GM23338 (cell line): ENCODE data around the gene COPA. TPM values are rescaled to one million over a fixed set of nuclear protein-coding genes. Genes with fewer than 3 reads are reported as not detected.

Experiments used
- ATAC-seq: fragments of 200-7000 bp; cut with Tn5 transposase; 3 replicates; pipeline ENCODE4 v1.9.1; 2020
- DNase-seq: peaks from one replicate; pipeline ENCODE4 v3.0.0-alpha.2; 2015; ENCODE audit warnings: low spot score
- H2AFZ ChIP-seq: fragments of 200-600 bp; sonication (generic); 2 replicates; pipeline ENCODE4 v1.8.0; 2016; ENCODE audit warnings: antibody characterized with exemption, mild to moderate bottlenecking, moderate library complexity
- H3F3A ChIP-seq: fragments of 200-600 bp; sonication (generic); replicated peaks from 2 replicates; pipeline ENCODE4 v1.8.0; 2017; ENCODE audit warnings: antibody characterized with exemption, mixed run types, low read depth
- H3K27ac ChIP-seq: fragments of 200-600 bp; sonication (generic); 2 replicates; pipeline ENCODE4 v1.6.1; 2016; ENCODE audit warnings: low read depth
- H3K27me3 ChIP-seq: fragments of 200-600 bp; sonication (generic); 2 replicates; pipeline ENCODE4 v1.8.0; 2016; ENCODE audit warnings: mild to moderate bottlenecking, mixed run types, moderate library complexity; ENCODE audit not compliant: insufficient read depth
- H3K36me3 ChIP-seq: fragments of 200-600 bp; sonication (generic); 2 replicates; pipeline ENCODE4 v1.8.0; 2016; ENCODE audit warnings: mild to moderate bottlenecking; ENCODE audit not compliant: insufficient read depth
- H3K4me1 ChIP-seq: fragments of 200-600 bp; sonication (generic); 2 replicates; pipeline ENCODE4 v1.8.0; 2016; ENCODE audit warnings: mild to moderate bottlenecking, moderate library complexity; ENCODE audit not compliant: insufficient read depth
- H3K4me2 ChIP-seq: fragments of 200-600 bp; sonication (generic); 2 replicates; pipeline ENCODE4 v1.7.1; 2017; ENCODE audit warnings: mixed run types
- H3K4me3 ChIP-seq: fragments of 200-600 bp; sonication (generic); 2 replicates; pipeline ENCODE4 v1.6.1; 2016; ENCODE audit warnings: mixed run types
- H3K79me2 ChIP-seq: fragments of 200-600 bp; sonication (generic); replicated peaks from 2 replicates; pipeline ENCODE4 v1.8.0; 2017; ENCODE audit warnings: mild to moderate bottlenecking; ENCODE audit not compliant: insufficient read depth
- H3K9me2 ChIP-seq: fragments of 200-600 bp; sonication (generic); 2 replicates; pipeline ENCODE4 v1.8.0; 2017; ENCODE audit not compliant: insufficient read depth
- H4K20me1 ChIP-seq: fragments of 200-600 bp; sonication (generic); replicated peaks from 2 replicates; pipeline ENCODE4 v1.8.0; 2017; ENCODE audit warnings: mild to moderate bottlenecking; ENCODE audit not compliant: insufficient read depth
- H3K27ac Mint-ChIP-seq: 2 replicates; pipeline ENCODE4 v1.8.0; 2020; ENCODE audit warnings: inconsistent platforms, mild to moderate bottlenecking, moderate library complexity, mixed read lengths
- H3K27me3 Mint-ChIP-seq: 3 replicates; pipeline ENCODE4 v1.8.0; 2022; ENCODE audit warnings: low read depth, mild to moderate bottlenecking, moderate library complexity, mixed read lengths, inconsistent platforms; ENCODE audit not compliant: insufficient read depth, poor library complexity
- H3K36me3 Mint-ChIP-seq: 3 replicates; pipeline ENCODE4 v1.8.0; 2021; ENCODE audit warnings: low read depth, mild to moderate bottlenecking, inconsistent platforms, moderate library complexity, mixed read lengths
- H3K4me1 Mint-ChIP-seq: 3 replicates; pipeline ENCODE4 v1.8.0; 2020; ENCODE audit warnings: mild to moderate bottlenecking, inconsistent platforms, mixed read lengths
- H3K4me3 Mint-ChIP-seq: 3 replicates; pipeline ENCODE4 v1.8.0; 2021; ENCODE audit warnings: moderate library complexity, mild to moderate bottlenecking, inconsistent platforms, mixed read lengths
- H3K9me3 Mint-ChIP-seq: 3 replicates; pipeline ENCODE4 v1.8.0; 2020; ENCODE audit warnings: moderate library complexity, mild to moderate bottlenecking, inconsistent platforms, mixed read lengths
- CREB1 ChIP-seq: fragments of 250-450 bp; sonication (Bioruptor Pico); IDR thresholded peaks from 2 replicates; pipeline ENCODE4 v1.5.0; 2020; ENCODE audit warnings: low read depth, mild to moderate bottlenecking, moderate library complexity
- EZH2 ChIP-seq: fragments of 200-600 bp; sonication (generic); IDR thresholded peaks from one replicate; pipeline ENCODE4 v1.8.0; 2017; ENCODE audit warnings: antibody characterized with exemption, mild to moderate bottlenecking, low read depth; ENCODE audit not compliant: unreplicated experiment
- EZH2phosphoT487 ChIP-seq: fragments of 200-600 bp; sonication (generic); IDR thresholded peaks from one replicate; pipeline ENCODE4 v1.8.1; 2018; ENCODE audit warnings: antibody characterized with exemption; ENCODE audit not compliant: unreplicated experiment
- JUNB ChIP-seq: IDR thresholded peaks from one replicate; pipeline ENCODE4 v1.6.1; 2016; ENCODE audit warnings: antibody characterized with exemption; ENCODE audit not compliant: unreplicated experiment
- NANOG ChIP-seq: IDR thresholded peaks from 2 replicates; pipeline ENCODE4 v1.6.1; 2016; ENCODE audit warnings: antibody characterized with exemption, borderline replicate concordance
- POLR2AphosphoS5 ChIP-seq: IDR thresholded peaks from 2 replicates; pipeline ENCODE4 v1.6.1; 2016; ENCODE audit warnings: antibody characterized with exemption, low read depth
- STAT1 ChIP-seq: IDR thresholded peaks from one replicate; pipeline ENCODE4 v1.6.1; 2016; ENCODE audit warnings: antibody characterized with exemption; ENCODE audit not compliant: unreplicated experiment
- ZNF114 ChIP-seq: fragments of 250-450 bp; sonication (Bioruptor Pico); IDR thresholded peaks from 2 replicates; pipeline ENCODE4 v1.5.0; 2020; ENCODE audit warnings: mild to moderate bottlenecking, moderate library complexity
- ZNF331 ChIP-seq: fragments of 250-450 bp; sonication (Bioruptor Pico); IDR thresholded peaks from 2 replicates; pipeline ENCODE4 v1.5.0; 2020; ENCODE audit warnings: low read depth, mild to moderate bottlenecking, moderate library complexity
- polyA plus RNA-seq: library from polyadenylated mRNA; unstranded; fragments of >200 nt; fragmentation: Nextera tagmentation; extraction: Ambion mirVana; gene quantifications from 2 replicates; pipeline ENCODE4 v1.2.1, GENCODE V29; 2016
- total RNA-seq: library from RNA; depleted of rRNA; stranded (reverse); fragments of >200 nt; shearing (Covaris generic); gene quantifications from 2 replicates; pipeline ENCODE4 v1.2.3, GENCODE V29; 2014
- TF ChIP-seq, protein P1 (sequence below): fragments of 250-450 bp; sonication (Bioruptor Pico); IDR thresholded peaks from 2 replicates; pipeline ENCODE4 v1.5.0; 2020; ENCODE audit warnings: mild to moderate bottlenecking, moderate library complexity
- TF ChIP-seq, protein P2 (sequence below), 2 experiments: fragments of 200-600 bp in 1 of 2; sonication (generic) in 1 of 2; conservative IDR thresholded peaks; 2 replicates each; pipeline versions ENCODE4 v1.5.1 to v1.6.1; 2016 to 2017; ENCODE audit warnings: antibody characterized with exemption in 2 of 2, low read depth in 2 of 2, mild to moderate bottlenecking in 2 of 2, moderate library complexity in 1 of 2
- TF ChIP-seq, protein P3 (sequence below): IDR thresholded peaks from one replicate; pipeline ENCODE4 v1.6.1; 2018; ENCODE audit warnings: antibody characterized with exemption; ENCODE audit not compliant: unreplicated experiment
- TF ChIP-seq, protein P4 (sequence below): IDR thresholded peaks from 2 replicates; pipeline ENCODE4 v1.6.1; 2016; ENCODE audit warnings: antibody characterized with exemption

COPA gene
- total and polyA plus RNA-seq, 2 experiments from 2014 or later, result 58.2 to 87.1 TPM

DNA sequence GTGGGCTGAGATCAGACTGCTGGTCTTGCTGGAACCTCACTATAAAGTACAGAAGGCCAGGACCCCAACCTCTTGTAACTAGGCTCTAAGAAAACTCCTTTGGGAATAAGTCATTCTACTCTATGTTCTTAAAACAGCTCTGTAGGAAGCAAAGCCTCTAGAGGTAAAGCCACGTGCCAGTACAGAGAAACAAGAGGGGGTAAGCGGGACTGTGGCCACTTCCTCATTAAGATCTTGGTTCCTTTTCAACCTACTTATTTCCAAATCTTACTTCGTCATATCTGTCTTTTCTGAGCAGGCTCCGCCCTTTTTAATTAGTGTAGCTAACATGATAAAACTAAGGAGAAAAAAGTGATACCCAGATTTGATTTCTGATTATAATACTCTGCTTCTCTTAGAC is 3.9 kb upstream of the COPA start:
- Histone ChIP-seq H3K9me2 (no peaks in the 10 kb centered on the region), H3F3A (peaks cover 3% of the 10 kb centered on the region; the same call in 1 of the 2 replicates), H4K20me1 (peaks cover 7% of the 10 kb centered on the region), H3K36me3 (peaks cover 9% of the 10 kb centered on the region), H3K4me1 (peaks cover 11% of the 10 kb centered on the region), H3K27me3 (no peaks in the 10 kb centered on the region), H3K4me2 (no peak overlapping the region), H3K27ac (no peak overlapping the region), H2AFZ (no peak overlapping the region), H3K79me2 (peaks cover 38% of the 10 kb centered on the region), H3K4me3 (no peak overlapping the region)
- H3K4me3 Mint-ChIP-seq, result no peak overlapping the region
- H3K4me1 Mint-ChIP-seq, result peaks cover 6% of the 10 kb centered on the region
- no peak for TF ChIP-seq STAT1
- TF ChIP-seq EZH2phosphoT487, result no peak
- TF ChIP-seq, protein P1, sequence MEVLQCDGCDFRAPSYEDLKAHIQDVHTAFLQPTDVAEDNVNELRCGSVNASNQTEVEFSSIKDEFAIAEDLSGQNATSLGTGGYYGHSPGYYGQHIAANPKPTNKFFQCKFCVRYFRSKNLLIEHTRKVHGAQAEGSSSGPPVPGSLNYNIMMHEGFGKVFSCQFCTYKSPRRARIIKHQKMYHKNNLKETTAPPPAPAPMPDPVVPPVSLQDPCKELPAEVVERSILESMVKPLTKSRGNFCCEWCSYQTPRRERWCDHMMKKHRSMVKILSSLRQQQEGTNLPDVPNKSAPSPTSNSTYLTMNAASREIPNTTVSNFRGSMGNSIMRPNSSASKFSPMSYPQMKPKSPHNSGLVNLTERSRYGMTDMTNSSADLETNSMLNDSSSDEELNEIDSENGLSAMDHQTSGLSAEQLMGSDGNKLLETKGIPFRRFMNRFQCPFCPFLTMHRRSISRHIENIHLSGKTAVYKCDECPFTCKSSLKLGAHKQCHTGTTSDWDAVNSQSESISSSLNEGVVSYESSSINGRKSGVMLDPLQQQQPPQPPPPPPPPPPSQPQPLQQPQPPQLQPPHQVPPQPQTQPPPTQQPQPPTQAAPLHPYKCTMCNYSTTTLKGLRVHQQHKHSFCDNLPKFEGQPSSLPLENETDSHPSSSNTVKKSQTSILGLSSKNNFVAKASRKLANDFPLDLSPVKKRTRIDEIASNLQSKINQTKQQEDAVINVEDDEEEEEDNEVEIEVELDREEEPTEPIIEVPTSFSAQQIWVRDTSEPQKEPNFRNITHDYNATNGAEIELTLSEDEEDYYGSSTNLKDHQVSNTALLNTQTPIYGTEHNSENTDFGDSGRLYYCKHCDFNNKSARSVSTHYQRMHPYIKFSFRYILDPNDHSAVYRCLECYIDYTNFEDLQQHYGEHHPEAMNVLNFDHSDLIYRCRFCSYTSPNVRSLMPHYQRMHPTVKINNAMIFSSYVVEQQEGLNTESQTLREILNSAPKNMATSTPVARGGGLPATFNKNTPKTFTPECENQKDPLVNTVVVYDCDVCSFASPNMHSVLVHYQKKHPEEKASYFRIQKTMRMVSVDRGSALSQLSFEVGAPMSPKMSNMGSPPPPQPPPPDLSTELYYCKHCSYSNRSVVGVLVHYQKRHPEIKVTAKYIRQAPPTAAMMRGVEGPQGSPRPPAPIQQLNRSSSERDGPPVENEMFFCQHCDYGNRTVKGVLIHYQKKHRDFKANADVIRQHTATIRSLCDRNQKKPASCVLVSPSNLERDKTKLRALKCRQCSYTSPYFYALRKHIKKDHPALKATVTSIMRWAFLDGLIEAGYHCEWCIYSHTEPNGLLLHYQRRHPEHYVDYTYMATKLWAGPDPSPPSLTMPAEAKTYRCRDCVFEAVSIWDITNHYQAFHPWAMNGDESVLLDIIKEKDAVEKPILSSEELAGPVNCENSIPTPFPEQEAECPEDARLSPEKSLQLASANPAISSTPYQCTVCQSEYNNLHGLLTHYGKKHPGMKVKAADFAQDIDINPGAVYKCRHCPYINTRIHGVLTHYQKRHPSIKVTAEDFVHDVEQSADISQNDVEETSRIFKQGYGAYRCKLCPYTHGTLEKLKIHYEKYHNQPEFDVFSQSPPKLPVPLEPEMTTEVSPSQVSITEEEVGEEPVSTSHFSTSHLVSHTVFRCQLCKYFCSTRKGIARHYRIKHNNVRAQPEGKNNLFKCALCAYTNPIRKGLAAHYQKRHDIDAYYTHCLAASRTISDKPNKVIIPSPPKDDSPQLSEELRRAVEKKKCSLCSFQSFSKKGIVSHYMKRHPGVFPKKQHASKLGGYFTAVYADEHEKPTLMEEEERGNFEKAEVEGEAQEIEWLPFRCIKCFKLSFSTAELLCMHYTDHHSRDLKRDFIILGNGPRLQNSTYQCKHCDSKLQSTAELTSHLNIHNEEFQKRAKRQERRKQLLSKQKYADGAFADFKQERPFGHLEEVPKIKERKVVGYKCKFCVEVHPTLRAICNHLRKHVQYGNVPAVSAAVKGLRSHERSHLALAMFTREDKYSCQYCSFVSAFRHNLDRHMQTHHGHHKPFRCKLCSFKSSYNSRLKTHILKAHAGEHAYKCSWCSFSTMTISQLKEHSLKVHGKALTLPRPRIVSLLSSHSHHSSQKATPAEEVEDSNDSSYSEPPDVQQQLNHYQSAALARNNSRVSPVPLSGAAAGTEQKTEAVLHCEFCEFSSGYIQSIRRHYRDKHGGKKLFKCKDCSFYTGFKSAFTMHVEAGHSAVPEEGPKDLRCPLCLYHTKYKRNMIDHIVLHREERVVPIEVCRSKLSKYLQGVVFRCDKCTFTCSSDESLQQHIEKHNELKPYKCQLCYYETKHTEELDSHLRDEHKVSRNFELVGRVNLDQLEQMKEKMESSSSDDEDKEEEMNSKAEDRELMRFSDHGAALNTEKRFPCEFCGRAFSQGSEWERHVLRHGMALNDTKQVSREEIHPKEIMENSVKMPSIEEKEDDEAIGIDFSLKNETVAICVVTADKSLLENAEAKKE (CRISPR knock-in tag), result no peak
- TF ChIP-seq NANOG, result no peak
- TF ChIP-seq, protein P2, sequence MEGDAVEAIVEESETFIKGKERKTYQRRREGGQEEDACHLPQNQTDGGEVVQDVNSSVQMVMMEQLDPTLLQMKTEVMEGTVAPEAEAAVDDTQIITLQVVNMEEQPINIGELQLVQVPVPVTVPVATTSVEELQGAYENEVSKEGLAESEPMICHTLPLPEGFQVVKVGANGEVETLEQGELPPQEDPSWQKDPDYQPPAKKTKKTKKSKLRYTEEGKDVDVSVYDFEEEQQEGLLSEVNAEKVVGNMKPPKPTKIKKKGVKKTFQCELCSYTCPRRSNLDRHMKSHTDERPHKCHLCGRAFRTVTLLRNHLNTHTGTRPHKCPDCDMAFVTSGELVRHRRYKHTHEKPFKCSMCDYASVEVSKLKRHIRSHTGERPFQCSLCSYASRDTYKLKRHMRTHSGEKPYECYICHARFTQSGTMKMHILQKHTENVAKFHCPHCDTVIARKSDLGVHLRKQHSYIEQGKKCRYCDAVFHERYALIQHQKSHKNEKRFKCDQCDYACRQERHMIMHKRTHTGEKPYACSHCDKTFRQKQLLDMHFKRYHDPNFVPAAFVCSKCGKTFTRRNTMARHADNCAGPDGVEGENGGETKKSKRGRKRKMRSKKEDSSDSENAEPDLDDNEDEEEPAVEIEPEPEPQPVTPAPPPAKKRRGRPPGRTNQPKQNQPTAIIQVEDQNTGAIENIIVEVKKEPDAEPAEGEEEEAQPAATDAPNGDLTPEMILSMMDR (conservative IDR thresholded peaks at IDR 0.05; ENCODE audit: low read depth in 2 of 2), result no peak
- no peak for TF ChIP-seq JUNB
- no peak for TF ChIP-seq CREB1
- TF ChIP-seq ZNF114 (CRISPR knock-in tag), result no peak
- no peak for TF ChIP-seq ZNF331
- TF ChIP-seq, protein P3, sequence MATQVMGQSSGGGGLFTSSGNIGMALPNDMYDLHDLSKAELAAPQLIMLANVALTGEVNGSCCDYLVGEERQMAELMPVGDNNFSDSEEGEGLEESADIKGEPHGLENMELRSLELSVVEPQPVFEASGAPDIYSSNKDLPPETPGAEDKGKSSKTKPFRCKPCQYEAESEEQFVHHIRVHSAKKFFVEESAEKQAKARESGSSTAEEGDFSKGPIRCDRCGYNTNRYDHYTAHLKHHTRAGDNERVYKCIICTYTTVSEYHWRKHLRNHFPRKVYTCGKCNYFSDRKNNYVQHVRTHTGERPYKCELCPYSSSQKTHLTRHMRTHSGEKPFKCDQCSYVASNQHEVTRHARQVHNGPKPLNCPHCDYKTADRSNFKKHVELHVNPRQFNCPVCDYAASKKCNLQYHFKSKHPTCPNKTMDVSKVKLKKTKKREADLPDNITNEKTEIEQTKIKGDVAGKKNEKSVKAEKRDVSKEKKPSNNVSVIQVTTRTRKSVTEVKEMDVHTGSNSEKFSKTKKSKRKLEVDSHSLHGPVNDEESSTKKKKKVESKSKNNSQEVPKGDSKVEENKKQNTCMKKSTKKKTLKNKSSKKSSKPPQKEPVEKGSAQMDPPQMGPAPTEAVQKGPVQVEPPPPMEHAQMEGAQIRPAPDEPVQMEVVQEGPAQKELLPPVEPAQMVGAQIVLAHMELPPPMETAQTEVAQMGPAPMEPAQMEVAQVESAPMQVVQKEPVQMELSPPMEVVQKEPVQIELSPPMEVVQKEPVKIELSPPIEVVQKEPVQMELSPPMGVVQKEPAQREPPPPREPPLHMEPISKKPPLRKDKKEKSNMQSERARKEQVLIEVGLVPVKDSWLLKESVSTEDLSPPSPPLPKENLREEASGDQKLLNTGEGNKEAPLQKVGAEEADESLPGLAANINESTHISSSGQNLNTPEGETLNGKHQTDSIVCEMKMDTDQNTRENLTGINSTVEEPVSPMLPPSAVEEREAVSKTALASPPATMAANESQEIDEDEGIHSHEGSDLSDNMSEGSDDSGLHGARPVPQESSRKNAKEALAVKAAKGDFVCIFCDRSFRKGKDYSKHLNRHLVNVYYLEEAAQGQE, result no peak
- TF ChIP-seq EZH2, result no peak
- TF ChIP-seq POLR2AphosphoS5, result no peak
- TF ChIP-seq, protein P4, sequence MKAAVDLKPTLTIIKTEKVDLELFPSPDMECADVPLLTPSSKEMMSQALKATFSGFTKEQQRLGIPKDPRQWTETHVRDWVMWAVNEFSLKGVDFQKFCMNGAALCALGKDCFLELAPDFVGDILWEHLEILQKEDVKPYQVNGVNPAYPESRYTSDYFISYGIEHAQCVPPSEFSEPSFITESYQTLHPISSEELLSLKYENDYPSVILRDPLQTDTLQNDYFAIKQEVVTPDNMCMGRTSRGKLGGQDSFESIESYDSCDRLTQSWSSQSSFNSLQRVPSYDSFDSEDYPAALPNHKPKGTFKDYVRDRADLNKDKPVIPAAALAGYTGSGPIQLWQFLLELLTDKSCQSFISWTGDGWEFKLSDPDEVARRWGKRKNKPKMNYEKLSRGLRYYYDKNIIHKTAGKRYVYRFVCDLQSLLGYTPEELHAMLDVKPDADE, result no peak
- peaks cover 33% of the 10 kb centered on the region for H3K36me3 Mint-ChIP-seq
- H3K27ac Mint-ChIP-seq, result no peak overlapping the region
- peaks cover 2% of the 10 kb centered on the region for H3K27me3 Mint-ChIP-seq
- no peak for ATAC-seq
- H3K9me3 Mint-ChIP-seq, result no peaks in the 10 kb centered on the region
- no peak for DNase-seq
